OCI-LY1 (cell line): ENCODE results near the gene C4B.
"Not testable (repeated sequence)": the region's sequence is repeated elsewhere in the genome, so short reads cannot be mapped to it uniquely, and the experiment has no call there.

ENCODE experiments used
- EZH2 ChIP-seq: fragments of 200-600 bp; sonication (generic), shearing (Covaris generic); IDR thresholded peaks from 2 replicates; pipeline ENCODE4 v1.8.0; 2017; ENCODE audit warnings: borderline replicate concordance, mixed run types, mild to moderate bottlenecking, antibody characterized with exemption, low read length, moderate library complexity, mixed read lengths
- TF ChIP-seq, protein P1 (sequence below): fragments of 200-600 bp; sonication (generic), shearing (Covaris generic); IDR thresholded peaks from 2 replicates; pipeline ENCODE4 v1.5.1; 2017; ENCODE audit warnings: mild to moderate bottlenecking, antibody characterized with exemption, low read length, moderate library complexity, mixed read lengths

DNA sequence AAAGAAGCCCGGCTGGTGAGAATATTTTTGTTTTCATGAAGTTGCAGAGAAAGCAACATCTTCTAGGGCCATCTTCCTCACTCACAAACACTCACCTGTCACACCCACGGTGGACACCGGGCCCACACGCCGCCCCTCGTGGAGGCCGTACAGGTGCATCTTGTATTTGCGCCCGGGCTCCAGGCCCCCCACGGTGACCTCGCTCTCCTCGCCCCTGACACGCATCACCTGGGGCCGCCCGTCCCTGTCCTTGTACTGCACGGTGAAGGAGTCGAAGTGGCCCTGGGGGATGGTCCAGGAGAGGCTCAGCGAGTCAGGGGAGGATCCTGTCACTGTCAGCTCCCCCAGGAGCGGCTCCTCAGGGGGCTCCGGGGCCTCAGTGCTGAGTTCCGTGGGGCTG is 41.2 kb downstream of the C4B start:
- TF ChIP-seq, protein P1, sequence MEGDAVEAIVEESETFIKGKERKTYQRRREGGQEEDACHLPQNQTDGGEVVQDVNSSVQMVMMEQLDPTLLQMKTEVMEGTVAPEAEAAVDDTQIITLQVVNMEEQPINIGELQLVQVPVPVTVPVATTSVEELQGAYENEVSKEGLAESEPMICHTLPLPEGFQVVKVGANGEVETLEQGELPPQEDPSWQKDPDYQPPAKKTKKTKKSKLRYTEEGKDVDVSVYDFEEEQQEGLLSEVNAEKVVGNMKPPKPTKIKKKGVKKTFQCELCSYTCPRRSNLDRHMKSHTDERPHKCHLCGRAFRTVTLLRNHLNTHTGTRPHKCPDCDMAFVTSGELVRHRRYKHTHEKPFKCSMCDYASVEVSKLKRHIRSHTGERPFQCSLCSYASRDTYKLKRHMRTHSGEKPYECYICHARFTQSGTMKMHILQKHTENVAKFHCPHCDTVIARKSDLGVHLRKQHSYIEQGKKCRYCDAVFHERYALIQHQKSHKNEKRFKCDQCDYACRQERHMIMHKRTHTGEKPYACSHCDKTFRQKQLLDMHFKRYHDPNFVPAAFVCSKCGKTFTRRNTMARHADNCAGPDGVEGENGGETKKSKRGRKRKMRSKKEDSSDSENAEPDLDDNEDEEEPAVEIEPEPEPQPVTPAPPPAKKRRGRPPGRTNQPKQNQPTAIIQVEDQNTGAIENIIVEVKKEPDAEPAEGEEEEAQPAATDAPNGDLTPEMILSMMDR: not testable (repeated sequence)
- TF ChIP-seq EZH2: not testable (repeated sequence)
